ENCODE measurements around the gene ELOVL6.

DNA sequence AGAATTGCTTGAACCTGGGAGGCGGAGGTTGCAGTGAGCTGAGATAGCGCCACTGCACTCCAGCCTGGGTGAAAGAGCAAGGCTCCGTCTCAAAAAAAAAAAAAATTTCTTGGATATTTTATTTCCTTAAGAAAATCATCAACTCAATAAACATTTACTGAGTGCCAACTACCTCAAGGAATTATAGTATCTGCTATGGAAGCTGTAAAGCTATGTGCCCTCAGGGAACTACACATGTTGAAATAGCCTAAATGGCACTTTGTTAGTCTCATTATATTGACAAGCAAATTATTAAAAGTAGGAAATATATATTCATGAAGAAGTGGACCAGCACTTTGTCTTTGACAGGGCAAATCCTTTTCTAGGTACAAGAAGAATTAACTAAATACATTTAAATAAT is 40.8 kb downstream of the ELOVL6 start:
- TF ChIP-seq, protein P1, sequence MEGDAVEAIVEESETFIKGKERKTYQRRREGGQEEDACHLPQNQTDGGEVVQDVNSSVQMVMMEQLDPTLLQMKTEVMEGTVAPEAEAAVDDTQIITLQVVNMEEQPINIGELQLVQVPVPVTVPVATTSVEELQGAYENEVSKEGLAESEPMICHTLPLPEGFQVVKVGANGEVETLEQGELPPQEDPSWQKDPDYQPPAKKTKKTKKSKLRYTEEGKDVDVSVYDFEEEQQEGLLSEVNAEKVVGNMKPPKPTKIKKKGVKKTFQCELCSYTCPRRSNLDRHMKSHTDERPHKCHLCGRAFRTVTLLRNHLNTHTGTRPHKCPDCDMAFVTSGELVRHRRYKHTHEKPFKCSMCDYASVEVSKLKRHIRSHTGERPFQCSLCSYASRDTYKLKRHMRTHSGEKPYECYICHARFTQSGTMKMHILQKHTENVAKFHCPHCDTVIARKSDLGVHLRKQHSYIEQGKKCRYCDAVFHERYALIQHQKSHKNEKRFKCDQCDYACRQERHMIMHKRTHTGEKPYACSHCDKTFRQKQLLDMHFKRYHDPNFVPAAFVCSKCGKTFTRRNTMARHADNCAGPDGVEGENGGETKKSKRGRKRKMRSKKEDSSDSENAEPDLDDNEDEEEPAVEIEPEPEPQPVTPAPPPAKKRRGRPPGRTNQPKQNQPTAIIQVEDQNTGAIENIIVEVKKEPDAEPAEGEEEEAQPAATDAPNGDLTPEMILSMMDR (conservative IDR thresholded peaks at IDR 0.05) = no peak
- no peak for TF ChIP-seq EZH2 (IDR thresholded peaks at IDR 0.05; ENCODE audit: low read depth)
